Tongue (tissue), 2 donors: ENCODE measurements around the gene PHYHIPL. TPM values are rescaled to one million over a fixed set of nuclear protein-coding genes. Genes with fewer than 3 reads are reported as not detected.
"Not testable (repeated sequence)": the region's sequence is repeated elsewhere in the genome, so short reads cannot be mapped to it uniquely, and the experiment has no call there.

ENCODE experiments used
- DNase-seq: peaks from one replicate; pipeline ENCODE4 v3.0.0-alpha.2; 2015
- total RNA-seq: library from RNA; depleted of rRNA; stranded (reverse); fragments of >200 nt; gene quantifications from one replicate; pipeline ENCODE4 v1.2.3, GENCODE V29; 2014

The PHYHIPL gene
- total RNA-seq, 1 donor from 2014 or later, result 0.31 TPM

DNA sequence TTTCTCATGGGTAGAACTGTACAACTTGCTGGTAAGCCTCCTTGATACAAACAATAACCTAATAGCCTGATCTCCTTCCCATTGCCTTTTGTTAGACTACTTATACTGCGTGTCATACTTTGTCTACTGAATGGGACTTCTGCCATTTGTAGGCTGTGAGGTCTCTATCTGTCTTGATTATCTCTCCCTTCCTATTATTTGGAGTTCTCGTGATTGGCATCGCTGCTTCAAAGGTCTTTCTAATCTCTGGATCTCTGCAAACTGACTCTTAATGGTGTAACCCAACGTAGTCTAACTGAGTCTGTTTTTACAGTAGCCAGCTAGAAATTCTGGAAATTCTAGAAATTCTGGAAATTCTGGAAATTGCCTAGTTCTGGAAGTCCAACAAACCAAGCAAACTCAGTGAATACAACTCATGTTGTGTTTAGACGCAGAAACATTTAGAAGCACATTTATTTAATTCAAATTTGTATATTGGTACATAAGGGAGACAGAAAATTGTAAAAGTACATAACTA, 29.8 kb downstream of the PHYHIPL start:
- no peak for DNase-seq

DNA sequence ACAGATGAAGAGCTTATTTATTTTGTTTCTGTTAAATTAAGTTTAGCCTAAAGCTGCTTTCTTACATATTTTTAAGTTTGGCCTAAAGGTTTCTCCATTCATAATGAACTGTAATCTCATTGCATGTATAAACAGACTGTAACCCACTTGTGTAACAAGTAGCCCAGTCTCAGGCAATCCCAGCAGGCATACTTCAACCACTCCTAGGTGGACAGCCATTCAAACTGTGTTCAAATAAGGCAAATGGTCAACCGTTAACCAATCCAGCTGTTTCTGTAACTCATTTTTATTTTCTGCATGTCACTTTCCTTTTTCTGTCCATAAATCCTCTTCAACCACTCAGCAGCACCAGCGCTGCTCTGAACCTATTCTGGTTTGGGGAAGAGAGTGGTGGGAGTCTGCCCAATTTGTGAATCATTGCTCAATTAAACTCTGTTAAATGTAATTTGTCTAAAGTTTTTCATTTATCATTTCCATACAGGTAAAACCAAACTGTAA, 35.9 kb downstream of the PHYHIPL start:
- no peak for DNase-seq

DNA sequence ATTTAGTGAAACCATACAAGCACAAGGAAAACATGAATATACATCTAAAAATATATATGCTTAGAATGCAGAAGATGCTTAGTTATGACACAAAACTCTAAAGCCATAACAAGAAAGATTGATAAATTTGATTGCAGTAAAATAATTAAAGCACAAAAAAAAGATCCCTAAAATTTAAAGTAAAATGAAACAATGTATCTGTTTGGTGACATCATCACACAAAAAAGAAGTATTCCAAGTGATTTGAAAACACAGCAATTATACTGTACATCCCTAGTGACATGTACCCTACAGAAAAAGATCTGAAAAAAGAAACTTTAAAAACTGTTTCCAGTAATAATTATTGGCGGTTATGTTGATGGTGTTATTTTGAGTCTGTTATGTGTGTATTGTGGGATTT, 37.7 kb downstream of the PHYHIPL start:
- no peak for DNase-seq

DNA sequence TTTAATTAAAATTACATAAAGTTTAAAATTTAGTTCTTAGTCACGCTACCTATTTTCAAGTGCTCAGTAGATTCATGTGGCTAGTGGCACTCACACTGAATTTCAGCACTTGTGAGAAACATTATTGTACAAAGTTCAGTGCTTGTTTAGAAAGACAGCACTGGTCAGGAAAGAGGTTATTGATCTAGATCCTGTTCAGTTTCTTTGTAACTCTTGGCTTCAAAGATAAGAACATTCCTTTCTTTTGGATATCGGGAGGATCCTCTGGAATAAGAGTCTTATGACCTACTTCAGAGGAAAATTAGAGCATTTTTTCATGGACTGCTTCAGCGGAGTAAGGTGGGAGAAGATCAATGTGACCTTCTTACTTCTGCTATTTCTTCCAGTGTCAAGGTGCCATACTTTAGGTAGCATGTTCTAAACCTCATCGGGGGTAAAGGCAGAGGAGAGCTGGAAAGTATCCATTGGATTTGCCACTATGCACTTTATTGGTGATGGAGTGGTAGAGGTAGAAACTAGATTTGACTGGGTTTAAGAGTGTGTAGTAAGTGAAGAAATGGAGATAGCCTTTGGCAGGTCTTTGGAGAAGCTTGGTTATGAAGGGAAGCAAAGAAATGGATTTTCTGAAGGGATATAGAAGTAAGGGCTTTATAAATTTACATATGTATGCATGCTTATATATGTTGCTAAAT, 39.9 kb downstream of the PHYHIPL start:
- no peak for DNase-seq

DNA sequence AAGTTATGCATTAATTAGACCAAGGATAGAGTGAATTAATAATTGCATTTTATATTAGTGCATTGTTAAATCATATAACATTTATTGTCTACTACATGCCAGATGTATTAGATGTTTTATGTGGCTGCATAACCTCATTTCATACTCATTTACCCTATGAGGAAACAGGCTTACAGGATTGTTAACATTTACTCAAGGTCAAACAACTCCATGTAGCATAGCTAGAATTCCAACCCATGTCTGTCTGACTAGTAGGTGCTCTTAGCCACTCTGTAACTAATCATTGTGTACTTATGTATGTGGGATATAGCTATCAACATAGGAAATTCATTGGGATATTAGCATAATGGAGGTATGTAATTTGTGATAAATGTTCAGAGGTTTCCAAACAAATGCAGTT, 46.3 kb downstream of the PHYHIPL start:
- no peak for DNase-seq

DNA sequence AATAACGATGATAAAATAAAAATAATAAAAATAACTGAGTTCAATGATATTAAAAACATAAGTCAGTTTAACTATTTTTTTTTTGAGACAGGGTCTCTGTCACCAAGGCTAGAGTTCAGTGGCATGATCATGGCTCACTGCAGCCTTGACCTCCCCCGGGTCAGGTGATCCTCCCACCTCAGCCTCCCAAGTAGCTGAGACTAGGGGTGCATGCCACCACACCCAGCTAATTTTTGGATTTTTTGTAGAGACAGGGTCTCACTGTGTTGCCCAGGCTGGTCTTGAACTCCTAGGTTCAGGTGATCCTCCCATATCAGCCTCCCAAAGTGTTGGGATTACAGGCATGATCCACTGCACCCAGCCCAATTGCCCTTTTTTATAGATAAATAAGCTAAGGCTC, 47.2 kb downstream of the PHYHIPL start:
- not testable (repeated sequence) for DNase-seq

DNA sequence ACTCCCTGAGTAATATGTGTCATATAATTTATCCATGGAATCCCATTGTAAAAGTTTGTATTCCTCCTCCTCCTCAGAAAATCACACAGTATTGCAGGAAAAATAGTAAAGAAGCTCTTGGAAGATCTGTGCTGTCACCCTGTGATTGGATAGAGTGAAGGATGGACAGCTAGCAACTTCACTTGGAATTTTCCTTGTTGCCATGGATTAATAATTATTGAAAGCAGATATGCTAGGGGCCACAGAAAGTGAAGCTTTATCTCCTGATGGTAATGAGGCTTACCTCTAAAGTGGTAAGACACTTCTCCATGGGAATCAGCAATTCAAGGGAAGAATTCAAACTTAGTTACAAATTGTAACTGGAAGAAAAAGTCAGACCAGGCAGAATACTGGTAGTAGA, 48.8 kb downstream of the PHYHIPL start:
- no peak for DNase-seq

DNA sequence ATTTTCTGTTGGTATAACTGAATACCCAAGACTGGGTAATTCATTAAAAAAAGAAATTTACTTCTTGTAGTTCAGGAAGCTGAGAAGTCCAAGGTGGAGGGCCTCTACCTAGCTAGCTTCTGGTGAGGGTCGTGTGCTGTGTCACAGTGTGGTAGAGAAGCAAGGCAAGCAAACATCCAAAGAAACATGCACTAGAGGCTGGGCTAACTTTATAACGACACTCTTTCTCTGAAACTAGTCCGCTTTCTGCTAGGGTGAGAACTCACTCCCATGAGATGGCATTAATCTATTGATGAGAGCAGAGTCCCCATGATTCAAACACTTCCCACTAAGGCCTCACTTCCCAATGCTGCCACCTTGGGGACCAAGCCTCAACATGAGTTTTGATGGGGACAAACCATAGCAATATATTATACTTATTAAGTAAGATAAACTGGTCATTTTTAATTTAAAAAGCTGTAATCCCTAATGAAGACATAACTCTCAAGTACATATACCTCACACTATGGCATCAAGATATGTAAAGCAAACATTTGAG, 50.8 kb downstream of the PHYHIPL start:
- no peak for DNase-seq

DNA sequence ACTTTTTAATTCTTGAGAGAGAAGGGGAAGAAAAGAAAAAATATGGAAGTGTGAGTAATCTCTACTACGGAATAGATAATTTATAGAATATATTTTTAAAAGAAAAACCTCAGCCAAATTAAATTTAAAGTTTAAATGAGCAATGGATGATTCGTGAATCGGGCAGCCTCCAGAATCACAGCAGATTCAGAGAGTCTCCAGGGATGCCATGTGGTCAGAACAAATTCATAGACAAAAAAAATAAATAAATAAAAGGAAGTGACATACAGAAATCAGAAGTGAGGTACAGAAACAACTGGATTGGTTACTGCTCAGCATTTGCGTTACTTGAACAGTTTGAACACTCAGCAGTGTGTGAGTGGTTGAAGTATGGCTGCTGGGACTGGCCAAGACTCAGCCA, 53.0 kb downstream of the PHYHIPL start:
- no peak for DNase-seq

DNA sequence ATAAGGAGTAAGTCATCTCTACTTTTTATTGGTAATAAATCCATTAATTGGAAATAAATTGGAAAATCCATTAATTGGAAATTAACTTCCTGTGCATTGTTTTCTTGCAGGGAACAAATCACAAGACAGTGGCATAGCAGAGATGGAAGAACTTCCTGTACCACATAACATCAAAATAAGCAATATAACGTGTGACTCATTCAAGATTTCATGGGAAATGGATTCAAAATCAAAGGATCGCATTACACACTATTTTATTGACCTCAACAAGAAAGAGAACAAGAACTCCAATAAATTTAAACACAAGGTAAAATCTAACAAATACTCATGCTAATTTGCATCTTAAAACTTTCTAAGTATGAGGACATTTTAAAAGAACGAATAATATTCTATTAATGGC, 57.8 kb downstream of the PHYHIPL start:
- DNase-seq, result no peak

DNA sequence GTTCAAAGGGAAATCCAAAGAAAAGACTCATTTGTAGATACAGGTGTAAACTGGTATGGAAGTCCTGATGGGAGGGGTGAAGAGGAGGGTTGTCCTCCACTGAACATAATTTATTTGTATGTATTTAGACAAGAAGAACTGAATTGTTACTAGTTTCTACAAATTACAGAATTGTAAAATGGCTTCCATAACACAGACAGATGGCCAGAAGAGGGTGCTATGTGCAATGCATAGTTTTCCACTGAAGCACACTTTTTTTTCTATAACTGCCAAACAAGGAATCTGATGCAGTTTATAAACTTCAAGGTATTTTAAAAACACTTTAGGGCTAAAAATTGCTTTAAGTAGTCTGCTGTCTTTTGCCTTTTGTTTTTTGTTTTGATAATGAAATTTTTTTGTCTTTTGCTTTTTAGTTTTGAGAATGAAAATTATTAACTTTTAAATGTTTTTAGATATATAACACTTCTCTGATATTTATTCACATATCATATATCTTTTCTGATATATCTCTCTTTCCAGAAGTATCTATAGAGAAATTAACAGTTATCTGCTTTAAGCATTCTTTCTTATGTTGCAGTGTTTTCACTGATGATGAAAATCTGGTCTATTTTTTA, 58.5 kb downstream of the PHYHIPL start:
- peak; percentile 56 for DNase-seq

DNA sequence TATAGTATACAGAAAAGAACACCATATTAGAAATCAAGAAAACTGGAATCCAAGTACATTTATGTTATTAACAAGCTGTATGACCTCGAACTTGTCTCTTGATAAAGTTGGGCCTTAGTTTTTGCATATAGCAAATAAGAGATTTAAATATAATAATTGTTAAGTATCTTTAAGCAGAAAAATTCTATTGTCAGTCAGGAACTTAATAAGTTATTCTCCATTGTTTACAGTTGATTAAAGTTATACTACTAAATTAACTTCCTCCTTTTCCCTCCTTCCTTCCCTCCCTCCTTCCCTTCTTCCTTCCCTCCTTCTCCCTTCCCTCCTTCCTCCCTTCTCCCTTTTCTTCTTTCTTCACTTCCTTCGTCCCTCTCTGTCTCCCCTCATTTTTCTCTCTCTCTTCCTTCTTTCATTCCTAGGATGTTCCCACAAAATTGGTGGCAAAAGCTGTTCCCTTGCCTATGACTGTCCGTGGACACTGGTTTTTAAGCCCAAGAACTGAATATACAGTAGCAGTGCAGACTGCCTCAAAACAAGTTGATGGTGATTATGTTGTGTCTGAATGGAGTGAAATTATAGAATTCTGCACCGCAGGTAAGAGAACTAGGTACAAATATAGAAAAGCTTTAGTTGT, 59.7 kb downstream of the PHYHIPL start:
- DNase-seq, result no peak

DNA sequence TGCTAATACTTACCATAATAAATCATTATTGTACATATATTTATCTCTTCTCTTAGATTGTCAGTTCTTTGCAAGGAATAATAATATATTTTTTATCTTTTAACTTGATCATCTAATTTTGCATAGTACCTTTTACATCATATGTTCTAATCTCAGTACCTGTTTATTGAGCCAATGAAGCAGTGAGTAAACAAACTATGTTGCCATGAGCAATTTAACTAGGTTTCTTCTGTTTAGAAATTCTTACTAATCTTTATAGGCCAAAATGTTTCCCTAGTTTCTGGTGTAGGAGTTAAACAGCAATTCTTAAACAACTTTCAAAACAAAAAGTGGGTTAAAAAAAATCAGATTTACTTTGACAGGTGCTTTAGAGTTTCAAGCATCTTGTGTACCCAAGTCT, 61.3 kb downstream of the PHYHIPL start:
- no peak for DNase-seq

DNA sequence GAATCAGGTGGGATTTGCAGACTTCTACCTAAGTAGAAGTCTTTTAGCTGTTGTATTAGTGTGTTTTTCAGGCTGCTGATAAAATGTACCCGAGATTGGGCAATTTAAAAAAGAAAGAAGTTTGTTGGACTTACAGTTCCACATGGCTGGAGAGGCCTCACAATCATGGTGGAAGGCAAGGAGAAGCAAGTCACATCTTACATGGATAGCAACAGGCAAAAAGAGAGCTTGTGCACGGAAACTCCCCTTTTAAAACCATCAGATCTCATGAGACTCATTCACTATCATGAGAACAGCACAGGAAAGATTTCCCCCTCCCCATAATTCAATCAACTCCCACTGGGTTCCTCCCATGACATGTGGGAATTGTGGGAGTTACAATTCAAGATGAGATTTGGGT, 62.7 kb downstream of the PHYHIPL start:
- not testable (repeated sequence) for DNase-seq

DNA sequence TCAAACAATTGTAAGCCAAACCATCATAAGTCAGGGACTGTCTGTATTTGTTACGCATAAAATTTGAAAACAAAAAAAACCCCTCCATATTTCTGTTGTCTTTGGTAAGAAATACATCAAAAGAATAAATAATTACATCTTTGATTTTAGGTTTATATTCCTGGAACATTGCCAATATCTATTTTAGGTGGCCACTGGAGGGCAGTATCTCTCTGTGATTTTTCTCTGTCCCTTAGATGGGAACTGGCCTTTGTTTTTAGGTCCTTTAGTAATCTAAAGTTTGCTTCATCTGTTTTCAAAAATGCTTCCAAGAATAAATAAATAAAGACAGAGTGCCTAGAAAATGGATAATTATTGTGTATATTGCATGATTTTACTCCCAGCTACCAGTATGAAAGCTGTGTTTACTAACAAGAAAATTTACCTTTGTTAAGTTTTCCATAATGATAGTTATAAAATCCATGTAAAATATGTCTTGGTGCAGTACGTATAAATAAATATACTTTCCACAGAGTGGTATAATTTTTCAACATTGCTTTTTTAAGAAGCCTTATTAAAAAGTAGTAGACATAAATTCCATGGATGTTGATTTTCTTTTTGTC, 64.2 kb downstream of the PHYHIPL start:
- peak; percentile 79 for DNase-seq

DNA sequence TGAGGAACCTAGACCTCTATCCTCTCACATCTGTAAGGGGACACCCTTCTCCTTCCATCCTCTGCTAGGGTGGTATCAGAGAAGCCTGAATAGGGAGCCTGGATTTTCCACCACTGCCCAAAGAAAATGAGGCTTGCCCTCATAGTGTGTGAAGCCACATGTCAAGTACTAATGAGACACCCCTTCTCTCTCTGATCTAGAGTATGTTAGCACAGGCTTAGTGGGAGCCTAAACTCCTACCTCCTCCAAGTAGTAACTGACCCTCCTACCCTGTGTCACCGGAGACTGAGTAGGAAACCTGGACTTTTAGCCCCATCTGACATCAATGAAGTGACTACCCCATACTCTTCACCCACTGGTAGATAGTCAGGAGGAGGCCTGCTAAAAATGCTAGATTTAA, 65.6 kb downstream of the PHYHIPL start:
- DNase-seq, result no peak

DNA sequence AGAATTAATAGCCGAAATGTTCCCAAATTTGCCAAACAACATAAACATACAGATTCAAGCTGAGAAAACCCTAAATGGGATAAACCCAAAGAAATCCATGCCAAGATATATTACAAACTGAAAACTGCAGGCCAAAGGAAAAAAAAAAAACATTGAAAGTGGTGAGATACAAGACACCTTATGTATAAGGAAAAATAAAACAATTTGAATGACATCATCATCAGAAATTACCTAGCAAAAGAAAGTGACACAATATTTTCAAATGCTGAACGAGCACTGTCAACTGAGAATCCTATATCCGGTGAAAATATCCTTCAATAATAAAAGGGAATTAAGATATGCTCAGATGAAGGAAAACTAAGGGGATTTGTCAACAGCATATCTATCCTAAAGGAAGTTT, 66.5 kb downstream of the PHYHIPL start:
- DNase-seq, result no peak

DNA sequence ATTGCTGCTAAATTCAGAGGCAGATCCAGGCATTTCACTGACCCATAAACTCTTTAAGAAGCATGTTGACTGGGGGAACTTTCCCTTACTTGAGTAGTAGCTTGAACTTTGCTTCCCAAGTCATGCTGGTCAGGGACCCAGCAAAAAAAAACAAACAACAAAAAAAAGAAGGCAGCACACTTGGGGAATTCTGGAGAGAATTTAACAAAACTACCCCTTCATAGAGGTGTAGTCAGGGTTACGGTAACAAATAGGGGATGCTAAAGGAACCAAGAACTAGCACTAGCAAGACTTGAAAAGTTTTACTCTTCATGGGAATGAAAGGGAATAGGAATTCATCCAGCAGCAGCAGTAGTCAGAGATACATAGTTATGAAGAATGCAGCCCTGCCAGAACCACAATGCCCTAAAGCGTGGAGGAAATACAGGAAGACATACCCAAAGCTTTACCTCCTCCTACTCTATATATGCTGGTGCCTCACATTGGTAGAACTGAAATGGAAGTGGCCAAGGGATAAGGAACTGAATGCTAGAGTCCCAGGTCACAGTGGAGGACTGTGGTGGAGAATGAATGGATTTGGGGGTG, 67.3 kb downstream of the PHYHIPL start:
- DNase-seq, result no peak

DNA sequence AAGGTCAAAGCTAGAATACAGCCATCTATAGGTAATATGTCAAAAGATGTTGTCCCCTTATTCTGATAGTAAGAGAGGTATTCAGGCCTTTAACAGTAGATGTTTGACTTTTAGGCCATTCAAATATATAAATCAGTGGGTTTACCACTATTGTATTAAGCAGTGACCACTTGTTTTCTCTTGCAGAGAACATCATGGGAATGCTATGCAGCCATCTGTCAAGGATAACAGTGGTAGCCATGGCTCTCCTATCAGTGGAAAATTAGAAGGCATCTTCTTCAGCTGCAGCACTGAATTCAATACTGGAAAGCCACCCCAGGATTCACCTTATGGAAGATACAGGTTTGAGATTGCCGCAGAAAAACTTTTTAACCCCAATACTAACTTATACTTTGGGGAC, 68.4 kb downstream of the PHYHIPL start:
- no peak for DNase-seq

DNA sequence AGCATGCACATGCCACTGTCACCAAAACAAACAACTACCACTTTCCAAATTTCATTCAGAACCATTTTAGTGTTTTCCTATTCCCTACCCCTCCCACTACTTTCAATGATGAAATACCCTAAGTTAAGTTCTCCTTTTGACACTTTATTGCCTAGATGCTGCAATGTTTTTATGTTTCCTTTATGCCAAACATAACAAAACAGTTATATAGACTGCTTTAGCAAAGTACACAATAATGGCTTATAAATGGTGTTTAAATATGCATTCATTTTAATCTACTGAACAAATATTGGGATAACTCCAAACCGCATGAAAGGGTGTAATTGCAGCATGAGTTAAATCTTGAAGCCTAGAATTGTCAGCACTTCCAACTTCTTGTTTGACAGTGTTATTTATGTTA, 69.2 kb downstream of the PHYHIPL start:
- no peak for DNase-seq

DNA sequence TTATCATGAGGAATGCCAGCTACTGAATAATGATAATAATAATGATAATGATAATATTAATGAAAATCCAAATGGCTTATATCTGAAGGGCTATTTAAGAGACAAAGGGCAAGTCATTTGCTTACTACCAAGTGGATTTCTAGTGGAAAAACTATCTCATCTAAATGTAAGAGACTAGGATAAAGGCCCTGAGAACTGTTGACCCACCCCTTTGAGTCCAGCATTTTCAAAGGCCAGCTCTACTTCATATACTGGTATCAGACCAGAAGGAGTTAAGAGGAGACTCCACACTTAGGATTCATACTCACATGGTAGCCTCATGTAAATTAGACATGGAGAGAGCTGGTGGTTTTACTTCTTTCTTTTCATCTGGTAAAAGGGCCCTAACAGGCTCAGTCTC, 76.0 kb downstream of the PHYHIPL start:
- DNase-seq, result no peak

DNA sequence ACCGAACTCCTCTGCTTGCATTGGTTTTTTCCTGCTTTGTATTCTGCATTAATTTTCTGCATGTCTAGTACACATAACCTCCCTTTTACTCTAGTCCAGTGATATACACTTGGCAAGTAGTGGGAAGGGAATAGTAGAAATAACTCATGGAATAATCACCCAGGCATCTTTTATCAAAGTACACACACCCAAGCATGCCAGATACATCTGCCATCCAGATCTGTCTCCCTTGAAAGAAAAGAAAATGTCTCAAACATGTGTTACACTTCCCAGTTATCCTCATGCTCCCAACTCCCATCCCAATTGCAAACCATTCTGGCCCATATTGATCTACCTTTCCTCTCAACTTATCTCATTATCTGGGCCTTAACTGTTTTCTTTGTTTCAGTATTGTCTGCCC, 79.0 kb downstream of the PHYHIPL start:
- no peak for DNase-seq
